ENCODE results near the gene ABLIM3.

Gene ABLIM3

DNA sequence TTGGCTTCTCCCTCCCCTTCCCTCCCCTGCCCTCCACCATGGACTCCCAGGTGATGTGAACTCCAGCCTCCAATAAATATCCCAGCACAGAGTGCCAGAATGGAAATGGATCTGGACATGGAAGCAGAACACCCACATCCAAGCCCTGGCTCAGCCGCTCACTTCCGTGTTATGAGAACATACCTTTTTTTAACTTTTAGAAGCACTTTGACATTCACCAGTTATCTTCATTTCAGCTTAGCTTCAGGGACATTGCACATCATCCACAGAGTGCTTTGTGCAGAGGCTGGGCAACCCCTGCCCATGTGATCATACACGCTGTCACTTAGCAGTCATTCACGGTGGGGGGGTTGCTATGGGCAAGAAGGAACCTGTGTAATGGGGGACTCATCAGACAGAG lies 139.5 kb downstream of the ABLIM3 start:
- Histone ChIP-seq H3K27me3 (ENCODE audit: low read length) (no peaks in the 10 kb centered on the region), H3K4me2 (ENCODE audit: low read depth, low read length, poor library complexity, severe bottlenecking) (no peak overlapping the region), H3K36me3 (ENCODE audit: low read length) (no peaks in the 10 kb centered on the region), H3K79me2 (ENCODE audit: insufficient read depth, low read length) (no peaks in the 10 kb centered on the region), H3K27ac (ENCODE audit: low read depth, low read length) (no peak overlapping the region), H4K20me1 (ENCODE audit: low read depth, low read length) (no peaks in the 10 kb centered on the region), H3K9ac (ENCODE audit: low read length) (no peak overlapping the region), H3F3A (ENCODE audit: insufficient read depth) (no peaks in the 10 kb centered on the region), H3K9me3 (ENCODE audit: insufficient read depth, low read length) (no peaks in the 10 kb centered on the region), H2AFZ (ENCODE audit: low read depth, low read length, severe bottlenecking) (no peak overlapping the region), H3K4me3 (ENCODE audit: insufficient read depth, low read length, poor library complexity, severe bottlenecking) (no peak overlapping the region), H3K9me2 (replicated peaks; ENCODE audit: insufficient read depth, low read length) (no peaks in the 10 kb centered on the region)
- TF ChIP-seq, protein P1, sequence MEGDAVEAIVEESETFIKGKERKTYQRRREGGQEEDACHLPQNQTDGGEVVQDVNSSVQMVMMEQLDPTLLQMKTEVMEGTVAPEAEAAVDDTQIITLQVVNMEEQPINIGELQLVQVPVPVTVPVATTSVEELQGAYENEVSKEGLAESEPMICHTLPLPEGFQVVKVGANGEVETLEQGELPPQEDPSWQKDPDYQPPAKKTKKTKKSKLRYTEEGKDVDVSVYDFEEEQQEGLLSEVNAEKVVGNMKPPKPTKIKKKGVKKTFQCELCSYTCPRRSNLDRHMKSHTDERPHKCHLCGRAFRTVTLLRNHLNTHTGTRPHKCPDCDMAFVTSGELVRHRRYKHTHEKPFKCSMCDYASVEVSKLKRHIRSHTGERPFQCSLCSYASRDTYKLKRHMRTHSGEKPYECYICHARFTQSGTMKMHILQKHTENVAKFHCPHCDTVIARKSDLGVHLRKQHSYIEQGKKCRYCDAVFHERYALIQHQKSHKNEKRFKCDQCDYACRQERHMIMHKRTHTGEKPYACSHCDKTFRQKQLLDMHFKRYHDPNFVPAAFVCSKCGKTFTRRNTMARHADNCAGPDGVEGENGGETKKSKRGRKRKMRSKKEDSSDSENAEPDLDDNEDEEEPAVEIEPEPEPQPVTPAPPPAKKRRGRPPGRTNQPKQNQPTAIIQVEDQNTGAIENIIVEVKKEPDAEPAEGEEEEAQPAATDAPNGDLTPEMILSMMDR (IDR thresholded peaks at IDR 0.05; ENCODE audit: insufficient read depth, low read length, poor library complexity, severe bottlenecking) = no peak

DNA sequence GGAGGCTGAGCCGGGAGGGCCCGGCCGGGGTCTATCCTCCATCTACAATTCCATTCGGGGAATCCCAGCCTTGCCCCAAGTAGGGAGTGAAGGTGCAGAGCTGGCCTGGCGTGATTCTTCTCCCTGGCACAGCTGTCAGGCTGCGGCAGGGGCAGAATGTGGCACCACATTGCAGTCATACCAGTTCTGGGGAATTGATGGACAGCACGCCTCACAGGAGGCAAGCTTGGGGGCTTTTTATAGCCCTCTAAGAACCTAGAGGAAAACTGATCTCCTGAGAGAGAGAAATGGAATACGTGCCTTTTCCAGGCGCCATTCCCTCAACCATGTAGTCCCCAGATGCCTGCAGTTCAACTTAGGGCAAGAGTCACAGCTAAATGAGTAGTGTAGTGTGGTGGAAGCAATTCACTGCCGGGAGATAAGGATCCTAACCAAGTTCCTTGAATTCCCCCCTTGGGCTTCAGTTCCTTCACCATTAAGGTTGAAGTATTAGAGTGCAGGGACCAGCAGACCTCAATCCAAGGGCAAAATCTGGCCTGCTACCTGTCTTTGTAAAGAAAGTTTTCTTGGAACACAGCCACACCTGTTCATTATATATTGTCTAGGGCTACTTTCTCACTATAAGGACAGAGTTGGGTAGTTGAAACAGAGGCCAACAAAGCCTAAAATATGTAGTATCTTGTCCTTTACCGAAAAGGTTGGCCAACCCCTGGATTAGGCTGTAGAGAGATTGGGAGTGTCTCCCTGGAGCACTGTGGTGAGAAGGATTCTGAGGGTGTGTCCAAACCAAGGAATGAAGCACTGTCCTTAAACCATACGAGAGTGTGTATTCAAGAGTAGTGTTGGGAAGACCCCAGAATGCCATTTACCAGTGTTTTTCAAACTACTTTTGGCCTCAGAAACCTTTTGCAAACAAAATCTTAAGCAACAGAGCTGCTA lies 141.0 kb downstream of the ABLIM3 start:
- no peak overlapping the region for H3K27ac ChIP-seq (ENCODE audit: low read depth, low read length)
- no peaks in the 10 kb centered on the region for H3K9me2 ChIP-seq (replicated peaks; ENCODE audit: insufficient read depth, low read length)
- TF ChIP-seq EZH2phosphoT487 (conservative IDR thresholded peaks at IDR 0.05; ENCODE audit: low read length) = no peak
- TF ChIP-seq, protein P1 (IDR thresholded peaks at IDR 0.05; ENCODE audit: insufficient read depth, low read length, poor library complexity, severe bottlenecking) = no peak

DNA sequence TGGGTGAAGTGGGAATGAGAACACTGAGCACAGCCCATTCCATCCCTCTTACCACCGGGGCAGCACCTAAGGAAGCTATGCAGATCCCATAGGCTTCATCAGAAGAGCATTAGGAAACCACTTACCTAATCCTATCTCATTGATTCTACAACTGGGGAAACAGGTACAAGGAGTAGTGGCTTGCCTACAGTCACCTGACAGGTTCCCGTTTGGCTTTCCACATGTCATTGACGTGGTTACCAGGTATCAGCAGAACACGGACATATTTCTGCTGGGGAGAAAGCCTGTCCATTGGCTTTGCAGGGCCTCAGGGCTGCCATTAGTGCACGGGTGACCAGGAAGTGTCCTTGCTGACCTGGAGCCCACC lies 141.7 kb downstream of the ABLIM3 start:
- Histone ChIP-seq H2AFZ (ENCODE audit: low read depth, low read length, severe bottlenecking) (no peak overlapping the region), H3K9ac (ENCODE audit: low read length) (no peak overlapping the region), H3K36me3 (ENCODE audit: low read length) (no peaks in the 10 kb centered on the region), H3K27me3 (ENCODE audit: low read length) (no peaks in the 10 kb centered on the region), H3K4me2 (ENCODE audit: low read depth, low read length, poor library complexity, severe bottlenecking) (no peak overlapping the region), H3K27ac (ENCODE audit: low read depth, low read length) (no peak overlapping the region), H3K9me3 (ENCODE audit: insufficient read depth, low read length) (no peaks in the 10 kb centered on the region), H3F3A (ENCODE audit: insufficient read depth) (no peaks in the 10 kb centered on the region), H3K4me3 (ENCODE audit: insufficient read depth, low read length, poor library complexity, severe bottlenecking) (no peak overlapping the region), H3K79me2 (ENCODE audit: insufficient read depth, low read length) (no peaks in the 10 kb centered on the region), H4K20me1 (ENCODE audit: low read depth, low read length) (no peaks in the 10 kb centered on the region), H3K9me2 (replicated peaks; ENCODE audit: insufficient read depth, low read length) (no peaks in the 10 kb centered on the region)
- TF ChIP-seq EZH2phosphoT487 (conservative IDR thresholded peaks at IDR 0.05; ENCODE audit: low read length) = no peak
- TF ChIP-seq, protein P1 (IDR thresholded peaks at IDR 0.05; ENCODE audit: insufficient read depth, low read length, poor library complexity, severe bottlenecking) = no peak

More for the DNA sequence above, 141.0 kb downstream of the ABLIM3 start:
- Histone ChIP-seq H3K27me3 (ENCODE audit: low read length) (no peaks in the 10 kb centered on the region), H3K9me3 (ENCODE audit: insufficient read depth, low read length) (no peaks in the 10 kb centered on the region), H3K36me3 (ENCODE audit: low read length) (no peaks in the 10 kb centered on the region), H3K9ac (ENCODE audit: low read length) (no peak overlapping the region), H2AFZ (ENCODE audit: low read depth, low read length, severe bottlenecking) (no peak overlapping the region), H3K4me3 (ENCODE audit: insufficient read depth, low read length, poor library complexity, severe bottlenecking) (no peak overlapping the region), H4K20me1 (ENCODE audit: low read depth, low read length) (no peaks in the 10 kb centered on the region), H3F3A (ENCODE audit: insufficient read depth) (no peaks in the 10 kb centered on the region), H3K4me2 (ENCODE audit: low read depth, low read length, poor library complexity, severe bottlenecking) (no peak overlapping the region), H3K79me2 (ENCODE audit: insufficient read depth, low read length) (no peaks in the 10 kb centered on the region)

All from SU-DHL-6 (cell line).